HEK293 (cell line): ENCODE results near the gene EXD3.
A peak's percentile ranks its signal among the peaks of the same experiment; 100 is the strongest.

Experiments used
- CTCF ChIA-PET: fragments of 350-600 bp; formaldehyde crosslinking; extraction: SDS; loops from one replicate; lab custom pipeline; 2021; ENCODE audit warnings: antibody characterized with exemption; lab: Yijun Ruan, JAX
- POLR2A ChIA-PET: fragments of 300-600 bp; formaldehyde crosslinking; extraction: SDS; loops from one replicate; lab custom pipeline; 2020; ENCODE audit warnings: antibody characterized with exemption, inconsistent platforms; lab: Yijun Ruan, JAX
- H3K27ac ChIP-seq: fragments of 200-500 bp; sonication (Bioruptor generic); 2 replicates; pipeline ENCODE4 v1.5.1; 2014; ENCODE audit warnings: low read depth, low read length, control low read depth, inconsistent platforms; ENCODE audit errors: extremely low read depth
- H3K36me3 ChIP-seq, 2 experiments: fragments of 200-500 bp in 1 of 2; sonication (Bioruptor generic) in 1 of 2; 1 replicate in 1 of 2; 2 replicates in 1 of 2; pipeline ENCODE4 v1.5.1; 2014 to 2017; ENCODE audit warnings: inconsistent platforms in 2 of 2, low read length in 2 of 2; ENCODE audit not compliant: control insufficient read depth in 2 of 2, insufficient read depth in 1 of 2
- H3K4me1 ChIP-seq: fragments of 200-500 bp; sonication (Bioruptor generic); 2 replicates; pipeline ENCODE4 v1.5.1; 2014; ENCODE audit warnings: mild to moderate bottlenecking, low read length, inconsistent platforms; ENCODE audit not compliant: control insufficient read depth, insufficient read depth
- H3K4me3 ChIP-seq: 2 replicates; pipeline ENCODE4 v1.5.1; 2011; ENCODE audit warnings: low read depth, mild to moderate bottlenecking, control low read depth, low read length, moderate library complexity
- H3K9me3 ChIP-seq: fragments of 200-500 bp; sonication (Bioruptor generic); 2 replicates; pipeline ENCODE4 v1.5.1; 2014; ENCODE audit warnings: low read depth, low read length, inconsistent platforms; ENCODE audit not compliant: control insufficient read depth, insufficient read depth
- EGR2 ChIP-seq: fragments of 450-650 bp; formaldehyde crosslinking; IDR thresholded peaks from 2 replicates; pipeline ENCODE4 v1.5.1; 2016; ENCODE audit warnings: low read depth, missing biosample characterization, missing genetic modification characterization
- GLIS2 ChIP-seq: fragments of 450-650 bp; formaldehyde crosslinking; IDR thresholded peaks from 2 replicates; pipeline ENCODE4 v1.5.1; 2016; ENCODE audit warnings: missing biosample characterization, missing genetic modification characterization
- HOXA7 ChIP-seq: sonication (generic); formaldehyde crosslinking; IDR thresholded peaks from 2 replicates; pipeline ENCODE4 v1.8.1; 2022; ENCODE audit warnings: missing genetic modification reagents, borderline replicate concordance
- INSM2 ChIP-seq: fragments of 450-650 bp; formaldehyde crosslinking; IDR thresholded peaks from 2 replicates; pipeline ENCODE4 v1.5.1; 2016; ENCODE audit warnings: missing biosample characterization, missing genetic modification characterization
- KLF7 ChIP-seq: fragments of 450-650 bp; formaldehyde crosslinking; IDR thresholded peaks from 2 replicates; pipeline ENCODE4 v1.5.1; 2016; ENCODE audit warnings: missing biosample characterization, missing genetic modification characterization, borderline replicate concordance
- SALL2 ChIP-seq: fragments of 450-650 bp; formaldehyde crosslinking; IDR thresholded peaks from 2 replicates; pipeline ENCODE4 v1.5.0; 2017; ENCODE audit warnings: missing biosample characterization, mild to moderate bottlenecking, missing genetic modification characterization, borderline replicate concordance
- YY2 ChIP-seq: fragments of 450-650 bp; formaldehyde crosslinking; IDR thresholded peaks from 2 replicates; pipeline ENCODE4 v1.5.1; 2016; ENCODE audit warnings: missing biosample characterization, missing genetic modification characterization
- ZBTB48 ChIP-seq: fragments of 450-650 bp; formaldehyde crosslinking; IDR thresholded peaks from 2 replicates; pipeline ENCODE4 v1.5.1; 2016; ENCODE audit warnings: missing biosample characterization, missing genetic modification characterization
- ZFP41 ChIP-seq: fragments of 450-650 bp; formaldehyde crosslinking; IDR thresholded peaks from 2 replicates; pipeline ENCODE4 v1.5.1; 2016; ENCODE audit warnings: missing biosample characterization, missing genetic modification characterization, borderline replicate concordance
- ZNF155 ChIP-seq: fragments of 450-650 bp; formaldehyde crosslinking; IDR thresholded peaks from 2 replicates; pipeline ENCODE4 v1.5.1; 2016; ENCODE audit warnings: missing biosample characterization, missing genetic modification characterization
- ZNF16 ChIP-seq: fragments of 450-650 bp; formaldehyde crosslinking; IDR thresholded peaks from 2 replicates; pipeline ENCODE4 v1.5.1; 2016; ENCODE audit warnings: low read depth, missing biosample characterization, missing genetic modification characterization
- ZNF19 ChIP-seq: fragments of 450-650 bp; formaldehyde crosslinking; IDR thresholded peaks from 2 replicates; pipeline ENCODE4; 2016; ENCODE audit warnings: missing biosample characterization, missing genetic modification characterization, low read depth
- ZNF274 ChIP-seq, 2 experiments: fragments of 200-500 bp in 1 of 2; fragments of 450-650 bp in 1 of 2; sonication (Bioruptor generic) in 1 of 2; formaldehyde crosslinking in 1 of 2; IDR thresholded peaks; 2 replicates each; pipeline versions ENCODE4 v1.5.1 to v1.6.1; 2014 to 2016; ENCODE audit warnings: borderline replicate concordance in 1 of 2, inconsistent platforms in 1 of 2, low read length in 1 of 2, missing biosample characterization in 1 of 2, missing genetic modification characterization in 1 of 2
- ZNF341 ChIP-seq: fragments of 450-650 bp; formaldehyde crosslinking; IDR thresholded peaks from 2 replicates; pipeline ENCODE4; 2016; ENCODE audit warnings: low read depth, missing biosample characterization, missing genetic modification characterization
- ZNF37A ChIP-seq: fragments of 450-650 bp; IDR thresholded peaks from 2 replicates; pipeline ENCODE4 v1.5.1; 2018; ENCODE audit warnings: missing biosample characterization, missing genetic modification characterization
- ZNF404 ChIP-seq: fragments of 450-650 bp; formaldehyde crosslinking; IDR thresholded peaks from 2 replicates; pipeline ENCODE4 v1.5.1; 2017; ENCODE audit warnings: missing biosample characterization, missing genetic modification characterization
- ZNF416 ChIP-seq: fragments of 450-650 bp; formaldehyde crosslinking; IDR thresholded peaks from 2 replicates; pipeline ENCODE4 v1.5.1; 2016; ENCODE audit warnings: missing biosample characterization, missing genetic modification characterization
- ZNF433 ChIP-seq: fragments of 450-650 bp; formaldehyde crosslinking; IDR thresholded peaks from 2 replicates; pipeline ENCODE4 v1.5.1; 2016; ENCODE audit warnings: missing biosample characterization, missing genetic modification characterization, low read depth
- ZNF501 ChIP-seq: fragments of 450-650 bp; formaldehyde crosslinking; IDR thresholded peaks from 2 replicates; pipeline ENCODE4 v1.5.1; 2016; ENCODE audit warnings: missing biosample characterization, missing genetic modification characterization
- ZNF514 ChIP-seq: fragments of 450-650 bp; formaldehyde crosslinking; IDR thresholded peaks from 2 replicates; pipeline ENCODE4 v1.5.1; 2016; ENCODE audit warnings: missing biosample characterization, missing genetic modification characterization
- ZNF518A ChIP-seq: fragments of 450-650 bp; formaldehyde crosslinking; conservative IDR thresholded peaks from 2 replicates; pipeline ENCODE4 v1.5.1; 2016; ENCODE audit warnings: low read depth, missing biosample characterization, missing genetic modification characterization
- ZNF544 ChIP-seq: fragments of 450-650 bp; formaldehyde crosslinking; IDR thresholded peaks from 2 replicates; pipeline ENCODE4 v1.5.0; 2017; ENCODE audit warnings: missing biosample characterization, missing genetic modification characterization
- ZNF549 ChIP-seq: fragments of 450-650 bp; IDR thresholded peaks from 2 replicates; pipeline ENCODE4 v1.5.1; 2018; ENCODE audit warnings: missing biosample characterization, missing genetic modification characterization, mild to moderate bottlenecking, inconsistent platforms, moderate library complexity
- ZNF561 ChIP-seq: fragments of 450-650 bp; IDR thresholded peaks from 2 replicates; pipeline ENCODE4 v1.5.1; 2018; ENCODE audit warnings: missing biosample characterization, missing genetic modification characterization, borderline replicate concordance
- ZNF623 ChIP-seq: fragments of 450-650 bp; formaldehyde crosslinking; IDR thresholded peaks from 2 replicates; pipeline ENCODE4 v1.5.1; 2016; ENCODE audit warnings: missing biosample characterization, missing genetic modification characterization
- ZNF629 ChIP-seq: fragments of 450-650 bp; formaldehyde crosslinking; IDR thresholded peaks from 2 replicates; pipeline ENCODE4 v1.5.1; 2017; ENCODE audit warnings: missing biosample characterization, missing genetic modification characterization
- ZNF639 ChIP-seq: fragments of 450-650 bp; formaldehyde crosslinking; IDR thresholded peaks from 2 replicates; pipeline ENCODE4 v1.5.1; 2016; ENCODE audit warnings: missing biosample characterization, missing genetic modification characterization

Gene EXD3

GRCh38 chr9:137436761-137437600 is 14.0 kb upstream of the EXD3 start (continued):
- TF ChIP-seq ZNF639 (tag by site-specific recombination) (no peak), ZNF16 (no peak), ZNF549 (tag by site-specific recombination) (no peak), SALL2 (tag by site-specific recombination) (no peak), ZNF274 (IDR thresholded peaks at IDR 0.05; ENCODE audit: low read length) (no peak), ZNF274 (tag by site-specific recombination; IDR thresholded peaks at IDR 0.05; ENCODE audit: borderline replicate concordance) (no peak), ZNF416 (tag by site-specific recombination) (no peak), ZNF19 (tag by site-specific recombination) (no peak), ZNF623 (tag by site-specific recombination) (no peak), ZNF341 (tag by site-specific recombination) (peak; percentile 26; the same call in 1 of the 2 replicates), ZNF518A (tag by site-specific recombination) (no peak), ZNF544 (tag by site-specific recombination) (no peak), EGR2 (0 out of 2 replicates have a peak, but pooled peaks have one; percentile 11), HOXA7 (CRISPR knock-in tag) (no peak)

- no peak overlapping the region for H3K4me3 ChIP-seq
- no peaks in the 10 kb centered on the region for H3K4me1 ChIP-seq
- ChIA-PET CTCF (interaction anchor here (0.7 to 1.2 kb wide), 4 partner anchors 10 to 149 kb away, joined by 3 to 4 read pairs (median 4); partner anchors contain the start of genes EXD3 and NOXA1), POLR2A (interaction anchor here (1.2 to 1.8 kb wide), 2 partner anchors 13 to 24 kb away, joined by 3 to 7 read pairs; partner anchors contain the start of genes EXD3 and NOXA1)
- H3K36me3 ChIP-seq = no peaks in the 10 kb centered on the region
- H3K9me3 ChIP-seq = no peaks in the 10 kb centered on the region
- no peak overlapping the region for H3K27ac ChIP-seq
- TF ChIP-seq GLIS2 (tag by site-specific recombination) (peak; percentile 75), ZNF433 (tag by site-specific recombination) (no peak), ZNF629 (tag by site-specific recombination) (no peak), KLF7 (tag by site-specific recombination) (no peak), ZNF16 (no peak), INSM2 (no peak), ZNF514 (no peak), YY2 (tag by site-specific recombination) (no peak), ZNF37A (tag by site-specific recombination) (no peak), ZNF501 (tag by site-specific recombination) (no peak), ZNF561 (tag by site-specific recombination) (no peak), ZBTB48 (tag by site-specific recombination) (no peak), ZNF404 (no peak), ZNF155 (tag by site-specific recombination) (no peak), ZFP41 (tag by site-specific recombination) (no peak)
These were observed 13.2 kb upstream of the EXD3 start for GRCh38 chr9:137435980-137436760.
